ENCODE results near the gene TAC1.

TAC1 gene, protein sequence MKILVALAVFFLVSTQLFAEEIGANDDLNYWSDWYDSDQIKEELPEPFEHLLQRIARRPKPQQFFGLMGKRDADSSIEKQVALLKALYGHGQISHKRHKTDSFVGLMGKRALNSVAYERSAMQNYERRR

GRCh38 chr7:97731736-97732564, at the start of gene TAC1:
Gene TAC1, plus strand, starts transcription at chr7:97732086. Its CDS starts 527 bp downstream, at chr7:97732613.
- H3K9ac ChIP-seq (ENCODE audit: low read depth, low read length), result peak within 1 kb of the TSS; percentile 68
- no peaks in the 10 kb centered on the region for H3K36me3 ChIP-seq (ENCODE audit: insufficient read depth, low read length)
- H3K9me3 ChIP-seq (ENCODE audit: control insufficient read depth, insufficient read depth, low read length), result peaks cover 3% of the 10 kb centered on the region; the same call in 1 of the 2 replicates
- H3K4me1 ChIP-seq (ENCODE audit: insufficient read depth, low read length), result no peaks in the 10 kb centered on the region; the same call in 1 of the 2 replicates

- H3K4me1 ChIP-seq (ENCODE audit: insufficient read depth, low read length), result no peaks in the 10 kb centered on the region
- H3K9ac ChIP-seq (ENCODE audit: low read depth, low read length), result no peak overlapping the region
- H3K9me3 ChIP-seq (ENCODE audit: control insufficient read depth, insufficient read depth, low read length), result no peaks in the 10 kb centered on the region
- no peaks in the 10 kb centered on the region for H3K36me3 ChIP-seq (ENCODE audit: insufficient read depth, low read length)
These were observed 45.9 kb upstream of the TAC1 start for GRCh38 chr7:97685952-97686351.

GRCh38 chr7:97693586-97693985, 38.3 kb upstream of the TAC1 start:
- H3K9ac ChIP-seq (ENCODE audit: low read depth, low read length), result no peak overlapping the region
- H3K36me3 ChIP-seq (ENCODE audit: insufficient read depth, low read length), result no peaks in the 10 kb centered on the region
- H3K9me3 ChIP-seq (ENCODE audit: control insufficient read depth, insufficient read depth, low read length), result no peaks in the 10 kb centered on the region
- no peaks in the 10 kb centered on the region for H3K4me1 ChIP-seq (ENCODE audit: insufficient read depth, low read length)

GRCh38 chr7:97694355-97694754, 37.5 kb upstream of the TAC1 start:
- H3K9ac ChIP-seq (ENCODE audit: low read depth, low read length), result no peak overlapping the region
- H3K9me3 ChIP-seq (ENCODE audit: control insufficient read depth, insufficient read depth, low read length), result no peaks in the 10 kb centered on the region
- H3K36me3 ChIP-seq (ENCODE audit: insufficient read depth, low read length), result no peaks in the 10 kb centered on the region
- H3K4me1 ChIP-seq (ENCODE audit: insufficient read depth, low read length), result no peaks in the 10 kb centered on the region

DNA sequence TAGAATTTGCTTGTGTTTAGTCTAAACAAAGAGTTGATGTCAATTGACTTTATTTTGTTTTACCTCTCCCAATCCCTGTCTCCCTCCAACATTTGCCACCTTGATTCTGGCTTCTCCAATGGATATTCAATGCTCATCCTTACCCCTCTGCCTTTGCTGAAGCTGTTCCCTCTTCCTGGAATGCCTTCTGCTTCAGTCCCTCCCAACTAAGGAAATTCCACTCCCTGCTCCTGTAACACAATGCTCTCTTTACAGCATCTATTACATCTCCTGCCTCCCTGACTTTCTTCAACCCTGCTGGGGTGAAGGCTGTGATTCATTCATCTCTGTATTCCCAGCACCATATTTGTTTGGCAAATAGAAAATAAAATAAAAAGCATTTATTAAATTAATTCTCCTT, 34.5 kb upstream of the TAC1 start:
- no peak overlapping the region for H3K9ac ChIP-seq (ENCODE audit: low read depth, low read length)
- H3K4me1 ChIP-seq (ENCODE audit: insufficient read depth, low read length), result no peaks in the 10 kb centered on the region
- H3K9me3 ChIP-seq (ENCODE audit: control insufficient read depth, insufficient read depth, low read length), result no peaks in the 10 kb centered on the region
- H3K36me3 ChIP-seq (ENCODE audit: insufficient read depth, low read length), result no peaks in the 10 kb centered on the region

DNA sequence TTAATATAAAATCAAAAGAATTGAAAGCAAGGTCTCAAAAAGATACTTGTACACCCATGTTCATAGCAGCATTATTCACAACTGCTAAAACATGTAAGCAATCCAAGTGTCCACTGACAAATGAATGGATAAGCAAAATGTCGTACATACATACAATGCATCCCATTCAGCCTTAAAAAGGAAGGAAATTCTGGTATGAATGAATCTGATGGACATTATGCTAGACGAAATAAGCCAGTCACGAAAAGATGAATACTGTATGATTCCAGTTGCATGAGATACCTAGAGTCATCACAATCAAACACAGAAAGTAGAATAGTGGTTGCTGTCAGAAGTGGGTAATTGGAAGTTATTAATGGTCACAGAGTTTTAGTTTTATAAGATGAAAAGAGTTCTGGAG, 9.5 kb upstream of the TAC1 start:
- H3K36me3 ChIP-seq (ENCODE audit: insufficient read depth, low read length), result no peaks in the 10 kb centered on the region
- H3K4me1 ChIP-seq (ENCODE audit: insufficient read depth, low read length), result no peaks in the 10 kb centered on the region
- H3K9me3 ChIP-seq (ENCODE audit: control insufficient read depth, insufficient read depth, low read length), result no peaks in the 10 kb centered on the region
- H3K9ac ChIP-seq (ENCODE audit: low read depth, low read length), result no peak overlapping the region

GRCh38 chr7:97732565-97733275, 834 bp downstream of the TAC1 start:
- H3K9ac ChIP-seq (ENCODE audit: low read depth, low read length), result peak overlapping the region; percentile 68
- no peaks in the 10 kb centered on the region for H3K36me3 ChIP-seq (ENCODE audit: insufficient read depth, low read length)
- H3K4me1 ChIP-seq (ENCODE audit: insufficient read depth, low read length), result no peaks in the 10 kb centered on the region; the same call in 1 of the 2 replicates
- H3K9me3 ChIP-seq (ENCODE audit: control insufficient read depth, insufficient read depth, low read length), result peaks cover 3% of the 10 kb centered on the region; the same call in 1 of the 2 replicates

- Histone ChIP-seq H3K9ac (ENCODE audit: low read depth, low read length) (peak overlapping the region; percentile 68), H3K9me3 (ENCODE audit: control insufficient read depth, insufficient read depth, low read length) (peaks cover 3% of the 10 kb centered on the region; the same call in 1 of the 2 replicates), H3K36me3 (ENCODE audit: insufficient read depth, low read length) (no peaks in the 10 kb centered on the region), H3K4me1 (ENCODE audit: insufficient read depth, low read length) (no peaks in the 10 kb centered on the region; the same call in 1 of the 2 replicates)
These were observed 1.6 kb downstream of the TAC1 start for GRCh38 chr7:97733276-97734161.

DNA sequence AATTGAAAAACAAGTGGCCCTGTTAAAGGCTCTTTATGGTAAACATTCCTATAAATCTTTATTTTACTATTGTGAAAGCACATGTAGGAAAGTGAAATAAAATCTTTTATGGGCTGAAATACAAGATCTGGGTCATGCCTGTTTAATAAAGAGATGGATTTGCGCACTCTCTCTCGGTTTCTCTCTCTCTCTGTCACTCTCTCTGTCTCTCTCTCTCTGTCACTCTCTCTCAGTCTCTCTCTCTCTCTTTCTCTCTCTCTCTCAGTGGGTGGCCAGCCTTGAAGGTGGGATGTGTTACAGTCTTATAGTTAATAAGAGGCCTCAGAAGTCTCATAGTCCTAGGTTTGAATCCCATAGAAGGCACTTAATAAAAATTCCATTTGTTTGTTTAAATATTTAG, 2.4 kb downstream of the TAC1 start:
- H3K4me1 ChIP-seq (ENCODE audit: insufficient read depth, low read length), result no peaks in the 10 kb centered on the region; the same call in 1 of the 2 replicates

DNA sequence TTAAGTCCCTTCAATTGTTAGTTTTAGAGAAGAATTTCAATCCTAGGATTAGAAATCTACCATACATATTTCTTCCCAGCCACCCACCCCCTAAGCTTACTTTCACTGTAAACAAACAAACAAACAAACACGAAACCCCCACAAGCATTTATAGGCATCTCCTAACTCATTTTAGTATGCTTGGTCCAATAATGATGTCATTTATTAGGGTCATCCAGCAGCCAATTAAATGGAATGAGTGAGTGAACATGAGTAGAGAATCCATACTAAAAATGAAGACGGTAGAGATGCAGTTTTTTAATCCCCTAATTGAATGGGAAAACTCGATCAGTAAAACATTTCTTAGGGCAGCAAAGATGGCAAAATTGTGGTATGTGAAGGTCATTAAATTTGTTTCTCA, 3.2 kb downstream of the TAC1 start:
- Histone ChIP-seq H3K9ac (ENCODE audit: low read depth, low read length) (no peak overlapping the region), H3K9me3 (ENCODE audit: control insufficient read depth, insufficient read depth, low read length) (peaks cover 3% of the 10 kb centered on the region; the same call in 1 of the 2 replicates), H3K36me3 (ENCODE audit: insufficient read depth, low read length) (no peaks in the 10 kb centered on the region), H3K4me1 (ENCODE audit: insufficient read depth, low read length) (no peaks in the 10 kb centered on the region; the same call in 1 of the 2 replicates)

More for the DNA sequence above, 2.4 kb downstream of the TAC1 start:
- peaks cover 3% of the 10 kb centered on the region; the same call in 1 of the 2 replicates for H3K9me3 ChIP-seq (ENCODE audit: control insufficient read depth, insufficient read depth, low read length)
- H3K9ac ChIP-seq (ENCODE audit: low read depth, low read length), result no peak overlapping the region
- H3K36me3 ChIP-seq (ENCODE audit: insufficient read depth, low read length), result no peaks in the 10 kb centered on the region

GRCh38 chr7:97748482-97748881, 16.6 kb downstream of the TAC1 start:
- Histone ChIP-seq H3K36me3 (ENCODE audit: insufficient read depth, low read length) (no peaks in the 10 kb centered on the region), H3K9ac (ENCODE audit: low read depth, low read length) (no peak overlapping the region), H3K9me3 (ENCODE audit: control insufficient read depth, insufficient read depth, low read length) (no peaks in the 10 kb centered on the region), H3K4me1 (ENCODE audit: insufficient read depth, low read length) (no peaks in the 10 kb centered on the region)

- H3K9ac ChIP-seq (ENCODE audit: low read depth, low read length), result no peak overlapping the region
- no peaks in the 10 kb centered on the region for H3K4me1 ChIP-seq (ENCODE audit: insufficient read depth, low read length)
- H3K9me3 ChIP-seq (ENCODE audit: control insufficient read depth, insufficient read depth, low read length), result no peaks in the 10 kb centered on the region
- no peaks in the 10 kb centered on the region for H3K36me3 ChIP-seq (ENCODE audit: insufficient read depth, low read length)
These were observed 19.7 kb downstream of the TAC1 start for GRCh38 chr7:97751566-97751965.

DNA sequence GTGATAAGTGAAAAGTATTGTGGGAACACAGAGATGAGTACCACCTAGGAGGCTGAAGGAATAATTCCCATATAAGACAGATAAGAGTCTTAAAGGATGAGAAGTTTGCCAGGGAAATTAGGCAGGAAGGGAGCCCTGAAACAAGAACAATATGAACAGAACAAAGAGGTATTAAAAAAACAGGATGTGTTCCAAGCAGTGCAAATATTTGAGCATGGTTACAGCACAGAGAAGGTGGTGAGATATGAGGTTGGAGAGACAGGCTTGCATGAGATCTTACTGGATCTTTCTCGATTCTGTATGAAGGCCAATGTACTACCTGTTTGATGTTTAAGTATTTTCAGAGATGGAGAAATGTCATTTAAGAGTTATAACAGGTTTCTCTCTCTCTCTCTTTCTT, 20.3 kb downstream of the TAC1 start:
- no peaks in the 10 kb centered on the region for H3K4me1 ChIP-seq (ENCODE audit: insufficient read depth, low read length)
- no peaks in the 10 kb centered on the region for H3K36me3 ChIP-seq (ENCODE audit: insufficient read depth, low read length)
- no peak overlapping the region for H3K9ac ChIP-seq (ENCODE audit: low read depth, low read length)
- no peaks in the 10 kb centered on the region for H3K9me3 ChIP-seq (ENCODE audit: control insufficient read depth, insufficient read depth, low read length)

DNA sequence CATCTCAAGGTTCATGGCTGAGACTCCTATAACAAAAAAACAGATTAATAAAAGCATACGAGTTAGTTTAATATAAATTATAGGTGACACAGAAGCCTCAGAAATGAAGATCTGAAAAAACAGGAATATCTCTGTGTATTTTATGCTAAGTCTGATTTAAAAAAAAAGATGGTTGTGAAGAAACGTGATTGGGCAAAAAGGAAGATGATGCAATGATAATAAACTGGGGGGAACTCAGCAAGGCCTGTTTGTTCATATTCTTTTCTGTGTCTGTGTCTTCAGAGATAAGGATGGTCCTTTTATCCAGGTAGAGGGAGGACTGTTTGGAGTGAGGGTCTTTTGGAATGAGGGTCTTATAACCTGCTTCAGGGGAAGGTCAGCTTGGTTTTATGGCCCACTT, 25.9 kb downstream of the TAC1 start:
- Histone ChIP-seq H3K36me3 (ENCODE audit: insufficient read depth, low read length) (no peaks in the 10 kb centered on the region), H3K4me1 (ENCODE audit: insufficient read depth, low read length) (no peaks in the 10 kb centered on the region), H3K9ac (ENCODE audit: low read depth, low read length) (no peak overlapping the region), H3K9me3 (ENCODE audit: control insufficient read depth, insufficient read depth, low read length) (no peaks in the 10 kb centered on the region)
